Neural progenitor cell (in vitro differentiated cells): ENCODE data around the gene BCKDHB.

Experiments
- EZH2 ChIP-seq: fragments of 200-600 bp; sonication (generic); IDR thresholded peaks from 2 replicates; pipeline ENCODE4 v1.6.1; 2017; ENCODE audit warnings: antibody characterized with exemption, mild to moderate bottlenecking, moderate library complexity
- EZH2phosphoT487 ChIP-seq: fragments of 200-600 bp; sonication (generic); IDR thresholded peaks from 2 replicates; pipeline ENCODE4 v1.6.1; 2017; ENCODE audit warnings: antibody characterized with exemption
- TF ChIP-seq, protein P1 (sequence below): fragments of 200-600 bp; sonication (generic); IDR thresholded peaks from 2 replicates; pipeline ENCODE4 v1.5.1; 2017; ENCODE audit warnings: antibody characterized with exemption, mild to moderate bottlenecking

DNA sequence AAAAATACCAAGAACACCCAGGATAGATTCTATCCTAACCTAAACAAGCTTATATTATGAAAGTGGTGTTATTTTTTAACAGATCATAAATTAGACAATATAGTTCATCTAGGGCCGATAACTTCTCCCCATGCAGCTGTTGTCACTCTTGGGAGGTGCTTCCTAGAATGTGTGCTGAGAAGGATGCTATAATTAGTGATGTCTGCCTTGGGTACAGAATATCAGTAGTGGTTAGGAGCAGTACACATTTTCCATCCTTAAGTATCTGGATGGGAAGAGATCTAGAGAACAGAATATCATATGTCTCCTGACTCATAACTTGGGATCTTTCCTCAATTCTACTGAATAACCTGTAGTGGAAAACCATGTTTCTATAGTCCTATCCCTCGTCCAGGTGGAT is 214.5 kb downstream of the BCKDHB start:
- TF ChIP-seq, protein P1, sequence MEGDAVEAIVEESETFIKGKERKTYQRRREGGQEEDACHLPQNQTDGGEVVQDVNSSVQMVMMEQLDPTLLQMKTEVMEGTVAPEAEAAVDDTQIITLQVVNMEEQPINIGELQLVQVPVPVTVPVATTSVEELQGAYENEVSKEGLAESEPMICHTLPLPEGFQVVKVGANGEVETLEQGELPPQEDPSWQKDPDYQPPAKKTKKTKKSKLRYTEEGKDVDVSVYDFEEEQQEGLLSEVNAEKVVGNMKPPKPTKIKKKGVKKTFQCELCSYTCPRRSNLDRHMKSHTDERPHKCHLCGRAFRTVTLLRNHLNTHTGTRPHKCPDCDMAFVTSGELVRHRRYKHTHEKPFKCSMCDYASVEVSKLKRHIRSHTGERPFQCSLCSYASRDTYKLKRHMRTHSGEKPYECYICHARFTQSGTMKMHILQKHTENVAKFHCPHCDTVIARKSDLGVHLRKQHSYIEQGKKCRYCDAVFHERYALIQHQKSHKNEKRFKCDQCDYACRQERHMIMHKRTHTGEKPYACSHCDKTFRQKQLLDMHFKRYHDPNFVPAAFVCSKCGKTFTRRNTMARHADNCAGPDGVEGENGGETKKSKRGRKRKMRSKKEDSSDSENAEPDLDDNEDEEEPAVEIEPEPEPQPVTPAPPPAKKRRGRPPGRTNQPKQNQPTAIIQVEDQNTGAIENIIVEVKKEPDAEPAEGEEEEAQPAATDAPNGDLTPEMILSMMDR = no peak
- TF ChIP-seq EZH2 = no peak
- TF ChIP-seq EZH2phosphoT487 = no peak
